Caco-2 (cell line): ENCODE data around the gene SLC12A7. TPM values are rescaled to one million over a fixed set of nuclear protein-coding genes. Genes with fewer than 3 reads are reported as not detected.
"Not testable (repeated sequence)": the region's sequence is repeated elsewhere in the genome, so short reads cannot be mapped to it uniquely, and the experiment has no call there.

Source experiments
- BruUV-seq: library from RNA; stranded (reverse); fragments of 400-500 nt; replicated peaks from 2 replicates; lab custom pipeline; 2021; lab: Mats Ljungman, UMichigan
- CTCF ChIA-PET: fragments of 300-600 bp; sonication (Branson Sonifier 250); formaldehyde crosslinking; loops from one replicate; lab custom pipeline; 2022; ENCODE audit warnings: antibody characterized with exemption; lab: Charles Lee
- POLR2A ChIA-PET: fragments of 300-600 bp; sonication (Branson Sonifier 250); formaldehyde crosslinking; loops from one replicate; lab custom pipeline; 2022; ENCODE audit warnings: antibody characterized with exemption; lab: Charles Lee
- DNase-seq, 2 experiments: peaks; one replicate each; pipeline versions ENCODE4 v3.0.0 to v3.0.0-alpha.2; 2020 to 2022
- H3K27me3 ChIP-seq: replicated peaks from 2 replicates; pipeline ENCODE4 v1.6.0; 2011; ENCODE audit warnings: low read length; ENCODE audit not compliant: control insufficient read depth, insufficient read depth
- H3K36me3 ChIP-seq: 2 replicates; pipeline ENCODE4 v1.5.1; 2011; ENCODE audit warnings: low read length; ENCODE audit not compliant: control insufficient read depth, insufficient read depth
- H3K4me1 ChIP-seq: fragments of 250-450 bp; sonication (Bioruptor Pico); 2 replicates; pipeline ENCODE4 v1.5.1; 2020; ENCODE audit warnings: mild to moderate bottlenecking
- H3K4me3 ChIP-seq: 2 replicates; pipeline ENCODE4 v1.5.1; 2011; ENCODE audit warnings: low read depth, mild to moderate bottlenecking, control low read depth, low read length
- H3K9me3 ChIP-seq: fragments of 250-450 bp; sonication (Bioruptor Pico); 2 replicates; pipeline ENCODE4 v1.5.1; 2020; ENCODE audit warnings: mild to moderate bottlenecking, moderate library complexity
- H3K27ac Mint-ChIP-seq: one replicate; pipeline ENCODE4 v1.8.0; 2022; ENCODE audit warnings: mixed read lengths; ENCODE audit not compliant: unreplicated experiment
- H3K27me3 Mint-ChIP-seq: one replicate; pipeline ENCODE4 v1.8.0; 2022; ENCODE audit warnings: mixed read lengths; ENCODE audit not compliant: insufficient read depth, unreplicated experiment
- H3K36me3 Mint-ChIP-seq: one replicate; pipeline ENCODE4 v1.8.0; 2022; ENCODE audit warnings: mild to moderate bottlenecking, mixed read lengths; ENCODE audit not compliant: insufficient read depth, unreplicated experiment
- H3K4me1 Mint-ChIP-seq: one replicate; pipeline ENCODE4 v1.8.0; 2022; ENCODE audit warnings: low read depth, mixed read lengths; ENCODE audit not compliant: unreplicated experiment
- H3K4me3 Mint-ChIP-seq: one replicate; pipeline ENCODE4 v1.8.0; 2022; ENCODE audit warnings: mild to moderate bottlenecking, moderate library complexity, mixed read lengths; ENCODE audit not compliant: unreplicated experiment
- H3K9me3 Mint-ChIP-seq: one replicate; pipeline ENCODE4 v1.8.0; 2022; ENCODE audit warnings: mixed read lengths; ENCODE audit not compliant: unreplicated experiment
- intact Hi-C: fragments of 100-400 bp; cut with micrococcal nuclease; formaldehyde crosslinking; loops from one replicate; pipeline ENCODE4 v1.10.0; 2022; ENCODE audit not compliant: unreplicated experiment
- total RNA-seq: library from RNA; stranded (reverse); gene quantifications from 2 replicates; pipeline ENCODE4 v1.2.3, GENCODE V29; 2022
- TF ChIP-seq, protein P1 (sequence below), 2 experiments: fragments of 200-600 bp in 1 of 2; IDR thresholded peaks; 1 replicate in 1 of 2; 2 replicates in 1 of 2; pipeline versions ENCODE4 v1.5.1 to v1.8.0; 2011 to 2022; ENCODE audit warnings: antibody characterized with exemption in 1 of 2, control low read depth in 1 of 2, inconsistent platforms in 1 of 2, low read depth in 1 of 2, low read length in 1 of 2, mild to moderate bottlenecking in 1 of 2, moderate library complexity in 1 of 2; ENCODE audit not compliant: insufficient read depth in 1 of 2, severe bottlenecking in 1 of 2, unreplicated experiment in 1 of 2

SLC12A7 gene
- total RNA-seq, 1 experiment from 2014 or later = 41.7 TPM

DNA sequence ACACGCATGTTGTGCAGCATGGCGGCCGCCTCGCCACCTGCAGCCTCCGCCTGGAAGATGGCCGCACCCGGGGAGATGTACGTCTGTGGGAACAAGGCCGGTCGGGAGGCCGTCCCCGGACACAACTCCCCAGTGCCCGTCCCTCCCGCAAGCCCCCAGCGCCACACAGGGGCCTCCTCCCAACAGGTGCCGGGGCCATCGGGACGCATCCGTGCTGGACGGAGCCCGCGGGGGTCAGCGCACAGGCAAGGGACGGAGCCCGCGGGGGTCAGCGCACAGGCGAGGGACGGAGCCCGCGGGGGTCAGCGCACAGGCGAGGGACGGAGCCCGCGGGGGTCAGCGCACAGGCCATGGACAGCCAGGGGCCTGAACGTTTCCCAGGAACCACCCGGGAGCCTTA is 26.5 kb downstream of the SLC12A7 start:
- Mint-ChIP-seq H3K4me3 (no peak overlapping the region), H3K27ac (no peak overlapping the region), H3K27me3 (no peaks in the 10 kb centered on the region), H3K36me3 (no peaks in the 10 kb centered on the region), H3K9me3 (no peaks in the 10 kb centered on the region), H3K4me1 (no peaks in the 10 kb centered on the region)
- Histone ChIP-seq H3K36me3 (peaks cover 1% of the 10 kb centered on the region; the same call in 1 of the 2 replicates), H3K4me1 (no peaks in the 10 kb centered on the region), H3K27me3 (no peaks in the 10 kb centered on the region), H3K4me3 (no peak overlapping the region), H3K9me3 (no peaks in the 10 kb centered on the region)
- CTCF ChIA-PET = no interaction called here
- POLR2A ChIA-PET = no interaction called here
- TF ChIP-seq, protein P1, sequence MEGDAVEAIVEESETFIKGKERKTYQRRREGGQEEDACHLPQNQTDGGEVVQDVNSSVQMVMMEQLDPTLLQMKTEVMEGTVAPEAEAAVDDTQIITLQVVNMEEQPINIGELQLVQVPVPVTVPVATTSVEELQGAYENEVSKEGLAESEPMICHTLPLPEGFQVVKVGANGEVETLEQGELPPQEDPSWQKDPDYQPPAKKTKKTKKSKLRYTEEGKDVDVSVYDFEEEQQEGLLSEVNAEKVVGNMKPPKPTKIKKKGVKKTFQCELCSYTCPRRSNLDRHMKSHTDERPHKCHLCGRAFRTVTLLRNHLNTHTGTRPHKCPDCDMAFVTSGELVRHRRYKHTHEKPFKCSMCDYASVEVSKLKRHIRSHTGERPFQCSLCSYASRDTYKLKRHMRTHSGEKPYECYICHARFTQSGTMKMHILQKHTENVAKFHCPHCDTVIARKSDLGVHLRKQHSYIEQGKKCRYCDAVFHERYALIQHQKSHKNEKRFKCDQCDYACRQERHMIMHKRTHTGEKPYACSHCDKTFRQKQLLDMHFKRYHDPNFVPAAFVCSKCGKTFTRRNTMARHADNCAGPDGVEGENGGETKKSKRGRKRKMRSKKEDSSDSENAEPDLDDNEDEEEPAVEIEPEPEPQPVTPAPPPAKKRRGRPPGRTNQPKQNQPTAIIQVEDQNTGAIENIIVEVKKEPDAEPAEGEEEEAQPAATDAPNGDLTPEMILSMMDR (IDR thresholded peaks at IDR 0.05; ENCODE audit: insufficient read depth in 1 of 2, low read depth in 1 of 2, low read length in 1 of 2, severe bottlenecking in 1 of 2, unreplicated experiment in 1 of 2) = no peak
- intact Hi-C loops = no loop called here
- BruUV-seq = no TSS peak
- no peak for DNase-seq

DNA sequence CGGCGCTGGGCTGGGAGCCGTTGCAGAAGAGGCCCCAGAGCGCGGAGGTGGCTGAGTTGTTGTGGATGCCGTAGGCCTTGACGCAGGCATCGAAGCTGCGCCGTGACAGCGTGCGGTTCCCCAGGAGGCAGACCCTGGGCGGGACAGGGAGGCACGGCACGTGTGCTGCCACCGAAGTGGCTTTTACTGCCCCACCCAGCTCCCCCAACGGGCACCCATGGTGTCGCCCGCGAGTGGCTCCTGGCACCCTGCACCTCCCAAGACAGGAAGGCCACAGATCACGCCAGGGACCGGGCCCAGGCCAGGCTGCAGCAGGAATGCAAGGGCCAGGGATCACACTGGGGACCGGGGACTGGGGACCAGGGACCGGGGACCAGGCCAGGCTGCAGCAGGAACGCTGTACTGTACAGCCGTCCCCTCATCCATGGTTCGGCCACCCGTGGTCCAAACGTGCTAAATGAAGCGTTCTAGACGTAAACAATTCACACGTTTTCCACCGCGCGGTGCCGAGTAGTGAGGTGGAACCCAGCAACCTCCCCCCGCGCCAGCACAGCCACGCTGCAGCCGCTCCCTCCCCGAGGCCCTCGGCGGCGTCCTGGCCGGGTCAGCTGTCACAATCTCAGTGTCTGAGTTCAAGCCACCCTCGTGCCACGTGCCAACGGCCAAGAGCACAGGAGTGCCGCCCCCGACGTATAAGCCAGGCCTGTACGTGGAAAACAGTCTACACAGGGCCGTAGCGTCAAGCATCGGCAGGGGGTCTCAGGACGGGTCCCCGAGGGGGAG is 27.8 kb downstream of the SLC12A7 start:
- H3K36me3 ChIP-seq = peaks cover 1% of the 10 kb centered on the region; the same call in 1 of the 2 replicates
- no peaks in the 10 kb centered on the region for H3K36me3 Mint-ChIP-seq
- CTCF ChIA-PET = no interaction called here

DNA sequence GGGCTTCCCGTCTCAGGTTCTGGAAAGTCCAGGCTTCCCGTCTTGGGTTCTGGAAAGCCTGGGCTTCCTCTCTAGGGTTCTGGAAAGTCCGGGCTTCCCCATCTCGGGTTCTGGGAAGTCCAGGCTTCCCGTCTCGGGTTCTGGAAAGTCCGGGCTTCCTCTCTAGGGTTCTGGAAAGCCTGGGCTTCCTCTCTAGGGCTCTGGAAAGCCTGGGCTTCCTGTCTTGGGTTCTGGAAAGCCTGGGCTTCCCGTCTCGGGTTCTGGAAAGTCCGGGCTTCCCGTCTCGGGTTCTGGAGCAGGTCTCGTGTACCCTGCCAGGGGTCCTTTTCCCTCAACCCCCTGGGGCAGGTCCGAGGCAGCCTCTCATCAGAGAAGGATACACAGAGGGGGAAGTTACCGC is 28.8 kb downstream of the SLC12A7 start:
- H3K27me3 Mint-ChIP-seq, POLR2A ChIA-PET, H3K4me1 ChIP-seq, DNase-seq, H3K27me3 ChIP-seq, intact Hi-C loops, H3K4me1 Mint-ChIP-seq, H3K9me3 ChIP-seq, H3K36me3 Mint-ChIP-seq, BruUV-seq, H3K27ac Mint-ChIP-seq, H3K4me3 Mint-ChIP-seq, H3K9me3 Mint-ChIP-seq, H3K36me3 ChIP-seq, H3K4me3 ChIP-seq, CTCF ChIA-PET: not testable (repeated sequence)

More for the DNA sequence above, 27.8 kb downstream of the SLC12A7 start:
- no peaks in the 10 kb centered on the region for H3K4me1 Mint-ChIP-seq
- peak overlapping the region; percentile 39 for H3K27ac Mint-ChIP-seq
- H3K27me3 Mint-ChIP-seq = no peaks in the 10 kb centered on the region
- H3K4me3 ChIP-seq = no peak overlapping the region
- H3K9me3 Mint-ChIP-seq = no peaks in the 10 kb centered on the region
- intact Hi-C loops = no loop called here
- no peaks in the 10 kb centered on the region for H3K27me3 ChIP-seq
- H3K4me3 Mint-ChIP-seq = no peak overlapping the region
- no peaks in the 10 kb centered on the region for H3K4me1 ChIP-seq
- no peaks in the 10 kb centered on the region for H3K9me3 ChIP-seq
- BruUV-seq = no TSS peak
- POLR2A ChIA-PET = no interaction called here
- no peak for DNase-seq
- TF ChIP-seq, protein P1 (IDR thresholded peaks at IDR 0.05; ENCODE audit: insufficient read depth in 1 of 2, low read depth in 1 of 2, low read length in 1 of 2, severe bottlenecking in 1 of 2, unreplicated experiment in 1 of 2) = no peak
